ENCODE results near the gene RNF126. TPM values are rescaled to one million over a fixed set of nuclear protein-coding genes. Genes with fewer than 3 reads are reported as not detected.
"Not testable (repeated sequence)": the region's sequence is repeated elsewhere in the genome, so short reads cannot be mapped to it uniquely, and the experiment has no call there.

The RNF126 gene
- total and polyA plus RNA-seq, 2 experiments from 2014 or later: 42.7 to 89.6 TPM

GRCh38 chr19:629961-630714 lies 32.9 kb downstream of the RNF126 start:
- Histone ChIP-seq H3K4me3 (no peak overlapping the region), H3K9me3 (ENCODE audit: low read depth) (no peaks in the 10 kb centered on the region), H3K4me1 (ENCODE audit: insufficient read depth) (peaks cover 12% of the 10 kb centered on the region), H3K9me2 (replicated peaks; ENCODE audit: insufficient read depth) (no peaks in the 10 kb centered on the region), H3K36me3 (replicated peaks; ENCODE audit: insufficient read depth, low read depth) (no peaks in the 10 kb centered on the region), H3K27me3 (no peaks in the 10 kb centered on the region), H3K27ac (no peak overlapping the region), H3K79me2 (peaks cover 44% of the 10 kb centered on the region), H4K20me1 (ENCODE audit: insufficient read depth, poor library complexity, severe bottlenecking) (no peaks in the 10 kb centered on the region), H3K4me2 (no peak overlapping the region), H2AFZ (no peak overlapping the region)
- WGBS (ENCODE audit: low lambda C conversion rate, missing lambda C conversion rate): 93% methylated on average over 30 of the region's 30 CpGs
- no peak for TF ChIP-seq EZH2 (IDR thresholded peaks at IDR 0.05; ENCODE audit: borderline replicate concordance)
- TF ChIP-seq EZH2phosphoT487 (IDR thresholded peaks at IDR 0.05; ENCODE audit: low read depth, severe bottlenecking, unreplicated experiment): no peak
- no peak for TF ChIP-seq CTCF (IDR thresholded peaks at IDR 0.05; ENCODE audit: poor library complexity)
- no peak for DNase-seq (ENCODE audit: low spot score)

- H3K4me1 ChIP-seq (ENCODE audit: insufficient read depth): peaks cover 12% of the 10 kb centered on the region
- not testable (repeated sequence) for H3K27me3 ChIP-seq; DNase-seq (ENCODE audit: low spot score); H2AFZ ChIP-seq; H4K20me1 ChIP-seq (ENCODE audit: insufficient read depth, poor library complexity, severe bottlenecking); H3K27ac ChIP-seq; H3K9me2 ChIP-seq (replicated peaks; ENCODE audit: insufficient read depth); H3K36me3 ChIP-seq (replicated peaks; ENCODE audit: insufficient read depth, low read depth); H3K4me2 ChIP-seq; H3K4me3 ChIP-seq; H3K9me3 ChIP-seq (ENCODE audit: low read depth)
- 88% methylated on average over 25 of the region's 25 CpGs for WGBS (ENCODE audit: low lambda C conversion rate, missing lambda C conversion rate)
- H3K79me2 ChIP-seq: peaks cover 39% of the 10 kb centered on the region
Measured at GRCh38 chr19:629515-629914, 33.5 kb downstream of the RNF126 start.

GRCh38 chr19:628168-628567 lies 34.8 kb downstream of the RNF126 start:
- no peak overlapping the region for H3K4me2 ChIP-seq
- peaks cover 6% of the 10 kb centered on the region for H3K4me1 ChIP-seq (ENCODE audit: insufficient read depth)
- no peaks in the 10 kb centered on the region for H3K9me2 ChIP-seq (replicated peaks; ENCODE audit: insufficient read depth)
- peaks cover 34% of the 10 kb centered on the region for H3K79me2 ChIP-seq
- TF ChIP-seq EZH2 (IDR thresholded peaks at IDR 0.05; ENCODE audit: borderline replicate concordance) (no peak), EZH2phosphoT487 (IDR thresholded peaks at IDR 0.05; ENCODE audit: low read depth, severe bottlenecking, unreplicated experiment) (no peak), CTCF (IDR thresholded peaks at IDR 0.05; ENCODE audit: poor library complexity) (peak; percentile 26)
- H3K36me3 ChIP-seq (replicated peaks; ENCODE audit: insufficient read depth, low read depth): no peaks in the 10 kb centered on the region
- H3K27me3 ChIP-seq: no peaks in the 10 kb centered on the region
- 83% methylated on average over 19 of the region's 19 CpGs for WGBS (ENCODE audit: low lambda C conversion rate, missing lambda C conversion rate)
- no peak overlapping the region for H3K4me3 ChIP-seq
- DNase-seq (ENCODE audit: low spot score): no peak
- no peak overlapping the region for H2AFZ ChIP-seq
- no peak overlapping the region for H3K27ac ChIP-seq
- no peaks in the 10 kb centered on the region for H3K9me3 ChIP-seq (ENCODE audit: low read depth)
- H4K20me1 ChIP-seq (ENCODE audit: insufficient read depth, poor library complexity, severe bottlenecking): no peaks in the 10 kb centered on the region

- not testable (repeated sequence) for H3K27ac ChIP-seq; H3K4me3 ChIP-seq; H3K36me3 ChIP-seq (replicated peaks; ENCODE audit: insufficient read depth, low read depth); H2AFZ ChIP-seq; H3K4me2 ChIP-seq; H4K20me1 ChIP-seq (ENCODE audit: insufficient read depth, poor library complexity, severe bottlenecking); DNase-seq (ENCODE audit: low spot score); H3K4me1 ChIP-seq (ENCODE audit: insufficient read depth); H3K9me3 ChIP-seq (ENCODE audit: low read depth); H3K9me2 ChIP-seq (replicated peaks; ENCODE audit: insufficient read depth); H3K27me3 ChIP-seq
- WGBS (ENCODE audit: low lambda C conversion rate, missing lambda C conversion rate): 99% methylated on average over 7 of the region's 7 CpGs
- peaks cover 29% of the 10 kb centered on the region for H3K79me2 ChIP-seq
Measured at GRCh38 chr19:626566-626965, 36.4 kb downstream of the RNF126 start.

Measured in hepatocyte (in vitro differentiated cells).